HG03558 (cell line): ENCODE measurements around the gene NOA1.
A peak's percentile ranks its signal among the peaks of the same experiment; 100 is the strongest.

ENCODE experiments used
- ATAC-seq: cut with Tn5 transposase; IDR thresholded peaks from one replicate; pipeline ENCODE4 v1.9.1; 2021; ENCODE audit warnings: moderate number of reproducible peaks; ENCODE audit not compliant: unreplicated experiment; ENCODE audit errors: extremely low read depth

The NOA1 gene

GRCh38 chr4:56977321-56978012 lies at the start of gene NOA1:
Gene NOA1, minus strand, starts transcription at chr4:56977606. Its CDS starts 21 bp downstream, at chr4:56977585.
- peak; percentile 88 for ATAC-seq

- no peak for ATAC-seq
Observed at GRCh38 chr4:57023104-57023503, 45.7 kb upstream of the NOA1 start.

- ATAC-seq: no peak
Observed at GRCh38 chr4:57020467-57021101, 43.2 kb upstream of the NOA1 start.

- ATAC-seq: no peak
Observed at GRCh38 chr4:57018980-57019379, 41.6 kb upstream of the NOA1 start.

GRCh38 chr4:57013543-57014120 lies 36.2 kb upstream of the NOA1 start:
- no peak for ATAC-seq

- ATAC-seq: no peak
Observed at GRCh38 chr4:56999751-57000150, 22.3 kb upstream of the NOA1 start.

- no peak for ATAC-seq
Observed at GRCh38 chr4:56995525-56995924, 18.1 kb upstream of the NOA1 start.

GRCh38 chr4:56990109-56990905 lies 12.9 kb upstream of the NOA1 start:
- no peak for ATAC-seq

GRCh38 chr4:56986952-56987351 lies 9.5 kb upstream of the NOA1 start:
- ATAC-seq: no peak

GRCh38 chr4:56986192-56986591 lies 8.8 kb upstream of the NOA1 start:
- no peak for ATAC-seq

- ATAC-seq: no peak
Observed at GRCh38 chr4:56981795-56982201, 4.4 kb upstream of the NOA1 start.

GRCh38 chr4:56979421-56980072 lies 2.1 kb upstream of the NOA1 start:
- no peak for ATAC-seq

- peak; percentile 37 for ATAC-seq
Observed at GRCh38 chr4:56978750-56979303, 1.4 kb upstream of the NOA1 start, which contains the start of gene POLR2B. Gene POLR2B, plus strand, starts transcription at chr4:56978896. Its CDS starts 90 bp downstream, at chr4:56978986.

GRCh38 chr4:56976837-56977320 lies 527 bp downstream of the NOA1 start:
- ATAC-seq: peak; percentile 9

- no peak for ATAC-seq
Observed at GRCh38 chr4:56976283-56976836, 1.0 kb downstream of the NOA1 start.

- no peak for ATAC-seq
Observed at GRCh38 chr4:56973336-56973735, 4.1 kb downstream of the NOA1 start.

GRCh38 chr4:56972809-56973208 lies 4.6 kb downstream of the NOA1 start:
- no peak for ATAC-seq

- no peak for ATAC-seq
Observed at GRCh38 chr4:56972389-56972788, 5.0 kb downstream of the NOA1 start.

GRCh38 chr4:56971383-56971782 lies 6.0 kb downstream of the NOA1 start:
- ATAC-seq: no peak
